ENCODE data around the gene EPAS1. TPM values are rescaled to one million over a fixed set of nuclear protein-coding genes. Genes with fewer than 3 reads are reported as not detected.

Gene EPAS1
- total and polyA plus RNA-seq, 2 of the 8 experiments (the other 6 are each of a cell fraction or from before 2014, with no cell fraction given), result 2.0 to 4.9 TPM

DNA sequence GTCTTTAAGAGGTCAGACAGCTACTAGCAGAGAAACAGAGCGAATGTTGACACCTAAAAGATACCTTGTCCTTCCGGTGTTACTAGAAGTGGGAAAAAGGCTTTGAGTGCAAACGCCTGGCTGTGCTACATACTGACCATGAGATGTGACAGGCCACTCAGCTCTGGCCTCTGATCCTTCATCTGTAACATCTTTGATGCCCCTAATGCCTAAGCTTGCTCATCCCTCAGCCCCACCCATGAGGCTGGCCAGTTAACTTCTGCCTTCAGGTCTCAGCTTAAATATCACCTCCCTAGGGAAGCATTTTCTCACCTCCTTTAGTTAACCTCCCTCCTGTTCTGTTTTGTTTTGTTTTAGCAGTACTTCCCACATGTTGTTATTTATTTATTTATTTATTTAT, 15.9 kb downstream of the EPAS1 start (continued):
- no peak for TF ChIP-seq MAFK (IDR thresholded peaks at IDR 0.05; ENCODE audit: low read depth, low read length)
- no peak for TF ChIP-seq SP2 (IDR thresholded peaks at IDR 0.05; ENCODE audit: low read length)
- TF ChIP-seq JUND (IDR thresholded peaks at IDR 0.05; ENCODE audit: low read length), result no peak
- no peak for TF ChIP-seq FOSL1 (IDR thresholded peaks at IDR 0.05; ENCODE audit: insufficient read depth, low read depth, low read length)
- TF ChIP-seq TCF12 (IDR thresholded peaks at IDR 0.05; ENCODE audit: low read depth, low read length), result no peak
- TF ChIP-seq HDAC6 (IDR thresholded peaks at IDR 0.05; ENCODE audit: low read depth, low read length), result no peak
- no peak for TF ChIP-seq POLR2A (IDR thresholded peaks at IDR 0.05; ENCODE audit: control extremely low read depth in 1 of 2, low read depth in 2 of 2, low read length in 2 of 2)
- no peak for TF ChIP-seq SRF (IDR thresholded peaks at IDR 0.05; ENCODE audit: low read depth, low read length)
